Fibroblast of skin of right quadriceps (primary cell): ENCODE measurements around the gene PRDM9.
"Not testable (repeated sequence)": the region's sequence is repeated elsewhere in the genome, so short reads cannot be mapped to it uniquely, and the experiment has no call there.

Source experiments
- DNase-seq: peaks from one replicate; pipeline ENCODE4 v3.0.0-alpha.2; 2013

The PRDM9 gene

GRCh38 chr5:23507278-23507685 is at the start of gene PRDM9:
TSS of gene PRDM9 (plus strand) at chr5:23507609. CDS start at chr5:23509034, 1,425 bp downstream.
- DNase-seq, result peak; percentile 45

DNA sequence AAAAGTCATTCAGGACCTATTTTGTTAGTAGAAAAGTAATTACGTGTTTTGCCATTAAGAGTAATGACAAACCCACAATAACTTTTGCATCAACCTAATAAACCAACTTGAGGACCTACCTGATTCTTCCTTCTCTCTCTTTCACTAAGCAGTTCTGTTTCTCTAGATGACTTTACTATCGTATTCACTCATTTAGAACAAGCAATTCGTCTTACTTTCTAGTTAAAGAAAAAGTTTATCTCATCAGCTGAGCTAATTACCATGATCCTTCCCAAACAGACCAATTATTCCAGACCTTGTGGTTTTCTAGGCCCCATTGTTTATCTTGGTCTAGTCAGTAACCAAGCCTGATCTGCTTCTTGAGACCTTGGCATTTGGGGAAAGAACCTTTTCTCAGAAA is 49.6 kb upstream of the PRDM9 start:
- DNase-seq, result no peak

GRCh38 chr5:23459214-23459613 is 48.2 kb upstream of the PRDM9 start:
- no peak for DNase-seq

GRCh38 chr5:23461576-23461975 is 45.8 kb upstream of the PRDM9 start:
- no peak for DNase-seq

DNA sequence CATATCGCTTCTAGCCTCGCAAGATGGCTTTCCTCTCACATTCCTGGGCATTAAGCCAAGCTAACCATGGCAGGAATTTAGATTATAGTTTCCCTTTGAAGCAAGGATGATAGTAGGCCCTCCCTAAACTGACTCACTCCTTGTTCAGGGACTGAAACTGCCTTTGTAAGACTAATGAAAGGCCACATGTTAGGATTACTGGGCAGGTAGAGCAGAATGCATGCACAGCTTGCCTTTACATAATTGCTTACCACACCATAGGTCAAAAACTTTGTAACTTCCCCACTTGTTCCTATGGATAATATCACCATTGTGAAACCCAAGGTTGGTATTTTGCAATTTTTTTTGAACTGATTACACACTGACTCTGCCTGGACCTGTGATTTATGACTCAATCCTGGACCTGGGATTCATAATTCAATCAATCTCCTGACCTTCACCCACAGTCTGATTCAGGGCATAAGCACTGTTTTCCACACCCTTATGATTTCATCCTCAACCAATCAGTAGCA is 41.0 kb upstream of the PRDM9 start:
- peak; percentile 40 for DNase-seq

GRCh38 chr5:23468658-23469057 is 38.8 kb upstream of the PRDM9 start:
- DNase-seq, result no peak

- no peak for DNase-seq
Measured at GRCh38 chr5:23473915-23474314, 33.5 kb upstream of the PRDM9 start.

DNA sequence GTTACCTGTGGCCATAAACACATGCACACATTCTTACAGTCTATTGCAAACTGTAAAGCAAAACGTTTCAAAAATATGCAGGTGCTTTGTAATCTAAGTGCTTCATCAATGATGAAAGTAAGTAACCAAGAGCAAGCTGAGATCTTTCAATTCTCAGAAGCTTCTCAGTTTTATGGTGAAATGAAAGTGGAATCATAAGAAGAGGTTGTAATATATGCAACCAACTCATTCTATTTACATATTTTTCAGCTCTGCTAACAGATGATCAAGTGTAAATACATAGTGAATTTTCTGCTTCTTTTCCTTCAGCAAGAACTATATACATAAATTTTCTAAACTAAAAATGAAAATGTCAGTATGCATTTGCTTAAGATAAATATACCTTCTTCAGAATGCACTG is 33.1 kb upstream of the PRDM9 start:
- no peak for DNase-seq

GRCh38 chr5:23476580-23476979 is 30.8 kb upstream of the PRDM9 start:
- no peak for DNase-seq

GRCh38 chr5:23482642-23483041 is 24.8 kb upstream of the PRDM9 start:
- DNase-seq, result no peak

DNA sequence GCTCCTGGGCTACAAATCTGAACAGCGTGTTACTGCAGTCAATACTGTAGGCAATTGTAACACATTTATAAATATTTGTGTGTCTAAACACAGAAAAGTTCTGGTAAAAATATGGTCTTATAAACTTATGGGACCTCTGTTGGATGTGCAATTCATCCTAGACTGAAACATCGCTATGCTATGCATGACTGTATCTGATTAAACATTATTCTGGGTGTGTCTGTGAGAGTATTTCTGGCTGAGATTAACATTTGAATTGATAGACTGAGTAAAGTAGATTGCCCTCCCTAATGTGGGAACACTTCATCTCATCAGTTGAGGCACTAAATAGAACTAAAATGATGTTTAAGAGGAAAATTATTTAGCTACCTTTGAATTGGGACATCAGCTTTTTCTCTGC is 24.3 kb upstream of the PRDM9 start:
- DNase-seq, result no peak

DNA sequence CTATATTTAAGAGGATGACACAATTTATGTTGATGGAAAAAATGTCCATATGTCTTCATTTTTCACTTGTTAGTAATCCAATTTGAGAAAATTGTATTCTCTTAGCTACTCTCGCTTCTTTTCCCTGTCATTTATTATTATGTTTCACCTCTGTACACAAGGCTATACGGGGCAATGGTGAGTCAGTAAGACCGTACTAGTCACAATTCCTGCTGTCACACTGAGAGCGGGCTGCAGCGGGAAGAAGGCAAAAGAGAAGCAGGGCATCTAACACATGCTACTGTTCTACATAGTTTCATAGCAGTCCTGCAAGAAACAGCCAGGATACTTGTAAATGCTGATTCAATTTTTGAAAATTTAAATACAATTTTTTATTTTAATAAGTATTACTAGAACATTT is 23.3 kb upstream of the PRDM9 start:
- no peak for DNase-seq

GRCh38 chr5:23486227-23486626 is 21.2 kb upstream of the PRDM9 start:
- DNase-seq, result peak; percentile 2

DNA sequence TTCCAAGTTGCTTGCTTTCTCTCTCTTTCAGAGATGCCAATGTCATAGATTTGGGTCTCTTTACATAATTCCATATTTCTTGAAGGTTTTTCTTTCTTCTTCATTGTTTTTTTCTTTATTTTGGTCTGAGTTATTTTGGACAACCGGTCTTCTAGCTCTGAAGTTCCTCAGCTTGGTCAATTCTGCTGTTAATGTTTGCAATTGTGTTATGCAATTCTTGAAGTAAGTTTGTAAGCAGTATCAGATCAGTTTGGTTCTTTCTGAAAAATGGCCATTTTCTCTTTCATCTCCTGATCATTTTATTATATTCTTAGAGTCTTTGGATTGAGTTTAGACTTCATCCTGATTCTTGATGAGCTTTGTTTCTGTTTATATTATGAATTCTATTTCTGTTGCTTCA is 16.4 kb upstream of the PRDM9 start:
- no peak for DNase-seq

GRCh38 chr5:23494558-23494957 is 12.9 kb upstream of the PRDM9 start:
- no peak for DNase-seq

DNA sequence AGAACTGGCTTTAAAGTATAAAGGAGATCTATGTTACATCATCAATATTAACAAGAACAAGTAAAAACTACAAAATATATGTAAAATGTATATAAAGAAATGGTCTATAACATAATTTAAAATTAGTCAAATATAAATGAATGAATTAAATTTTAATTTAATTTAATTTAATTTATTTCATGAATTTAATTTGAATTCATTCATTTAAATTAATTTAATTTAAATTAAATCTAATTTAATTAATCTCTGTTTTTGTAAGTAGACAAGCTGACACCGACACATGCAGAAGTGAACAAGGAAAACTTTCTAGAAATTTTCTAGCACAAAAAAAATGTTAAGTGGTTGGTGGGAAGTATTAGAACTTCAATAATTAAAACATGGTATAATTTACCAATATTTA is 10.8 kb upstream of the PRDM9 start:
- no peak for DNase-seq

- DNase-seq, result peak; percentile 0
Measured at GRCh38 chr5:23506329-23507236, 826 bp upstream of the PRDM9 start.

- not testable (repeated sequence) for DNase-seq
Measured at GRCh38 chr5:23510434-23510833, 3.0 kb downstream of the PRDM9 start.

- DNase-seq, result no peak
Measured at GRCh38 chr5:23522553-23522952, 15.1 kb downstream of the PRDM9 start.

DNA sequence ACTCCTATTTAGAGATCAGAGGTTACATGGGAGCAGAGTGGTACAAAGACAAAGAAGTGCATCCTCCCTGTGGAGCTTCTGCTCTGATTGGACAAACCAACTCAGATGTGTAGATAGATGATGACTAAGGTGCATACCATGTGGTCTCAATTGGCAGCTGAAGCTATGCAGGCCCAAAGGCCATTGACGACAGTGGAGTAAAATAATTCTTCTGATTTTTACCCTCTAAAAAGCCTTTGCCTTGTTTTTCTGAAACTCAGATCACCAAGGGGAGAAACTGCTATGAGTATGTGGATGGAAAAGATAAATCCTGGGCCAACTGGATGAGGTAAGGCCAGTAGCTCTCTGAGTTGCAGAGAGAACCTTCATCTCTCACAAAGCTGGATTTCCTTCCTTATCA is 15.6 kb downstream of the PRDM9 start:
- DNase-seq, result no peak

DNA sequence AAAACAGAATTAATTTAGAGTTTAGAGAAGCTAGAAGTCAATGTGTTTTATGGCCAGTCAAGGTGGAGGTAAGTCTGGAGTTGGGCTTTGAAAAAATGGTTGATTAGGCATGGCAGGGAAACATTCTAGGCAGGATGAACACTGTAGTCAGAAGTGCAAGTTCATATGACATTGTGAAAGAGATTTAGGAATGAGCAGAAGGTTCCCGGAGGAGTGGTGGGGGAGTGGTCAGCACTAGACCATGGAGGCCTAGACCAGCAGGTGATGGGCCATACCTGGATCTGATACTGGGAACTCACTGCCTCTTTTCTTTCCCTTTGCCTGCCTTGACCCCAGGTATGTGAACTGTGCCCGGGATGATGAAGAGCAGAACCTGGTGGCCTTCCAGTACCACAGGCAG is 16.6 kb downstream of the PRDM9 start:
- no peak for DNase-seq

DNA sequence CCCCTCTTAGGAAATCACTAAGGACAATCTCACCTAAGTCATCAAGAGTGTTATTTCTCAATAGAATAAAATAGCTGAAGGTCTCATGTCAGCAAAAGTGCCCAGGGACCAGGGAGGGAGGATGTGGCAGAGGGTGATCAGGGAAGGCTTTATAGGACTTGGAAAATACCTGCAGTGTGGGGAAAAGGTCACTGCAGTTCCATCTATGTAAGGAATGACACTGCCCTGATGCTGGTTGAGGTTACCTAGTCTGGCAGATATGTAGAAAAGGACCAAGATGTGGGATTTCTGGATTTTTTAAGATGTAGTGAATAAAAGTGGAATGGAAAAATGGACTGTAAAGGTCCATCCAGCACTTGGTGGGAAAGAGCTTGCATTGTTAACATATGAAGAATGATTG is 18.3 kb downstream of the PRDM9 start:
- no peak for DNase-seq

- not testable (repeated sequence) for DNase-seq
Measured at GRCh38 chr5:23526616-23527015, 19.2 kb downstream of the PRDM9 start.

GRCh38 chr5:23527216-23527920 is 20.0 kb downstream of the PRDM9 start:
- DNase-seq, result not testable (repeated sequence)
